Stomach (tissue), 4 donors: ENCODE measurements around the gene NATD1.

Experiments
- POLR2A ChIP-seq, 4 donors: fragments of 450-650 bp; IDR thresholded peaks; one replicate each; pipeline ENCODE4 v1.6.1; 2016; ENCODE audit warnings: antibody characterized with exemption in 4 of 4, control low read depth in 2 of 4, mild to moderate bottlenecking in 1 of 4, moderate library complexity in 1 of 4
- POLR2AphosphoS5 ChIP-seq, 3 donors: sonication (generic); formaldehyde crosslinking; IDR thresholded peaks; one replicate each; pipeline ENCODE4 v1.6.1; 2016; ENCODE audit warnings: antibody characterized with exemption in 3 of 3
- TF ChIP-seq, protein P1 (sequence below), 7 experiments: fragments of 450-650 bp in 4 of 7; fragments of 200-600 bp in 3 of 7; sonication (generic) in 3 of 7; IDR thresholded peaks; one replicate each; pipeline ENCODE4 v1.5.1; 2016 to 2019; ENCODE audit warnings: antibody characterized with exemption in 7 of 7, control low read depth in 2 of 7, mild to moderate bottlenecking in 1 of 7

DNA sequence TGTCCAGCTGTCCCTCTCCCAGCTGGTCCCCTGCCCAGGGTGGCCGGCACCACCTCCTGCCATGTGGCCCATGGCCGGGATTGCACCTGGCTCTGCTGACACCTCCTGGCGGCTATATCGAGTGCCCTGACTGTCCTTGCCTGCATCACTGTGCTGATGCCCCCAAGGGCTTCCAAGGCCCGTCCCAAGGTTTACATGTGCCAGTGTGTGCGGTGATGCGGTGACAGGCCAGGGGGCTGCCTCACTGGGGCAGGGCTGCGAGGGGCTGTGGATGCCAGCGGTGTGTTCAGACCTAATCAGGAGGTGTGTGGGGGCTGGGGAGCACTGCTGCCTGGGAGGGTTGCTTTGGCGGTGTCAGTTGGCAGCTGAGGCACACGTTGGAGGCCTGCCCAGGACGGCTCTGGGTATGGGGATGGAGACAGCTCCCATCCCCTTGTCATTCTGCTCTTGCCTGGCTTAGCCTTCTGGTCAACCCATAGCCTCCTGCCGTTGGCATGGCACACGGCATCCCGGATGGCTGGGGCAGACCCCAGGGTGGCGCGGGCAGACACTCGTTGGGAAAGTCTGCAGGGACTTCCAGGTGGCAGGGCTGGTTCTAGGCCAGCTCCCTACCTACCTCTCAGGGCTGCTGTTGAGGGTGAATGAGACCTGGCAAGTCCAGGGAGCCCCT, 36.8 kb upstream of the NATD1 start:
- TF ChIP-seq, protein P1, sequence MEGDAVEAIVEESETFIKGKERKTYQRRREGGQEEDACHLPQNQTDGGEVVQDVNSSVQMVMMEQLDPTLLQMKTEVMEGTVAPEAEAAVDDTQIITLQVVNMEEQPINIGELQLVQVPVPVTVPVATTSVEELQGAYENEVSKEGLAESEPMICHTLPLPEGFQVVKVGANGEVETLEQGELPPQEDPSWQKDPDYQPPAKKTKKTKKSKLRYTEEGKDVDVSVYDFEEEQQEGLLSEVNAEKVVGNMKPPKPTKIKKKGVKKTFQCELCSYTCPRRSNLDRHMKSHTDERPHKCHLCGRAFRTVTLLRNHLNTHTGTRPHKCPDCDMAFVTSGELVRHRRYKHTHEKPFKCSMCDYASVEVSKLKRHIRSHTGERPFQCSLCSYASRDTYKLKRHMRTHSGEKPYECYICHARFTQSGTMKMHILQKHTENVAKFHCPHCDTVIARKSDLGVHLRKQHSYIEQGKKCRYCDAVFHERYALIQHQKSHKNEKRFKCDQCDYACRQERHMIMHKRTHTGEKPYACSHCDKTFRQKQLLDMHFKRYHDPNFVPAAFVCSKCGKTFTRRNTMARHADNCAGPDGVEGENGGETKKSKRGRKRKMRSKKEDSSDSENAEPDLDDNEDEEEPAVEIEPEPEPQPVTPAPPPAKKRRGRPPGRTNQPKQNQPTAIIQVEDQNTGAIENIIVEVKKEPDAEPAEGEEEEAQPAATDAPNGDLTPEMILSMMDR (IDR thresholded peaks at IDR 0.05) = no peak
- no peak for TF ChIP-seq POLR2A (IDR thresholded peaks at IDR 0.05)
- no peak for TF ChIP-seq POLR2AphosphoS5 (IDR thresholded peaks at IDR 0.05)
